Measurements from ENCODE around the gene UNC79. TPM values are rescaled to one million over a fixed set of nuclear protein-coding genes. Genes with fewer than 3 reads are reported as not detected.

The UNC79 gene
- total RNA-seq, 1 donor: under 0.01 TPM

DNA sequence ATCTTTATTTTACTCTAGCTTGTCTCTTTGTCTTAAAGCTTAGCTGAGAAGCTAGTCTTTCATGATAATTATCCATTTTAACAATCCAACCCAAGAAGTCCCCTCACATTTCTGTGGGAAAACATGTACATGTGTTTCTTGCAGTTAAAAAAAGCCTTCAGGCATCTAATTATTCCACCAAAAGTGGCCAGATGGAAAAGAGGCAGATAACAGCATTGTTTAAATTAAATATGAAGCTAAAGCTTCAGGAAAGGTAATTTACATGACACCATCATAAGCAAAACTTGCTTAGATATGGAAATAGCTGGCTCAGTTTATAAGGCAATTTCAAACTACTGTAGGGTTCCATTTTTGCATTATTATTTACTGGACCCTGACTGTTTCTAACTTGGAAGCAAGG is 175.4 kb downstream of the UNC79 start:
- no peak overlapping the region for H3K4me3 ChIP-seq (ENCODE audit: low read depth, low read length)
- TF ChIP-seq, protein P1, sequence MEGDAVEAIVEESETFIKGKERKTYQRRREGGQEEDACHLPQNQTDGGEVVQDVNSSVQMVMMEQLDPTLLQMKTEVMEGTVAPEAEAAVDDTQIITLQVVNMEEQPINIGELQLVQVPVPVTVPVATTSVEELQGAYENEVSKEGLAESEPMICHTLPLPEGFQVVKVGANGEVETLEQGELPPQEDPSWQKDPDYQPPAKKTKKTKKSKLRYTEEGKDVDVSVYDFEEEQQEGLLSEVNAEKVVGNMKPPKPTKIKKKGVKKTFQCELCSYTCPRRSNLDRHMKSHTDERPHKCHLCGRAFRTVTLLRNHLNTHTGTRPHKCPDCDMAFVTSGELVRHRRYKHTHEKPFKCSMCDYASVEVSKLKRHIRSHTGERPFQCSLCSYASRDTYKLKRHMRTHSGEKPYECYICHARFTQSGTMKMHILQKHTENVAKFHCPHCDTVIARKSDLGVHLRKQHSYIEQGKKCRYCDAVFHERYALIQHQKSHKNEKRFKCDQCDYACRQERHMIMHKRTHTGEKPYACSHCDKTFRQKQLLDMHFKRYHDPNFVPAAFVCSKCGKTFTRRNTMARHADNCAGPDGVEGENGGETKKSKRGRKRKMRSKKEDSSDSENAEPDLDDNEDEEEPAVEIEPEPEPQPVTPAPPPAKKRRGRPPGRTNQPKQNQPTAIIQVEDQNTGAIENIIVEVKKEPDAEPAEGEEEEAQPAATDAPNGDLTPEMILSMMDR (IDR thresholded peaks at IDR 0.05; ENCODE audit: insufficient read depth, low read depth, low read length): no peak
- DNase-seq (ENCODE audit: low read depth): no peak

DNA sequence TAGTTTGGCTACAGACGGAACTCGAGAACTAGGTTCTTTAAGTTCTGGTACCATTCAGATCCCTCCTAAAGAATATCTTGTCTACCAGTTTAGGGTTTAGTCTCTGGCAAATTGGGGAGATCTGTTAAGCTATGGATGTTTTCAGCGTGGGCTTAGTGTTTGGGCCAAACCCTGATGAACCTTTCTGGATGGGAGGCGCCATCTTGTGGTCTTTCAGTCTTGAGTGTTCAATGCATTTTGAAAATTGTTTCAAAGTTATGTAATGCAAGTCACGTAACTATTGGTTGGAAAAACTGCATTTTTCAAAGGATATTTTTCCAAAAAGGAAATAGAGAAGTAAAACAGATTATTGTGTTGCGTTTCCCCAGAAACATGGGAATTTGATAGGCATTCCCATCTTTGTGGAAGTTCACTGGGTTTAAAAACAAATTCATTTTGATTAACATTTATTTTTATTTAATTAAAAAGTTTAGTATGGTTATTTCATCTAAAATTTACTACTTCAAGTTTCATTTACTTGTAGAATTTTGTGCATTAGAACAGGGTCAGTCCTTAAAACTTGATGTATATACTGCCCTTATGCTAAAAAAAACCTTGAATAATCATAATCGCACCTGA is 188.5 kb downstream of the UNC79 start:
- H3K4me3 ChIP-seq (ENCODE audit: low read depth, low read length): no peak overlapping the region
- peak; percentile 53 for DNase-seq (ENCODE audit: low read depth)
- TF ChIP-seq, protein P1 (IDR thresholded peaks at IDR 0.05; ENCODE audit: insufficient read depth, low read depth, low read length): peak; percentile 57

DNA sequence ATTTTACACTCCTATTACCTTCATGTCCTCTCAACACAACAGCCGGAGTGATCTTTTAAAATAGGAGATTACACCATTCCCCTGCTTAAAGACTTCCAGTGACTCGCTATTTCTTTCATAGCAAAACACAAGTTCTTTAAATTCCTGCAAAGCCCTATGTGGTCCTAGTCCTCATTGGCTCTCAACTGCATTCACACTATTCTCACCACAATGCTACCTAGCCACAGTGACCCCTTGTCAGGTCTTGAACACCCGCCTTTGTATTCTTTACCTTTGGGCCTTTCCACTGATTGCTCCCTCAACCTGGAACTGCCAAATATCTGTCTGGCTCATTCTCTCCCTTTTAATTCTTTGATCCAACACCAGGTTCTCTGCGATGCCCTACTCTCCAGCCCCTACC is 197.3 kb downstream of the UNC79 start:
- H3K4me3 ChIP-seq (ENCODE audit: low read depth, low read length): no peak overlapping the region
- no peak for DNase-seq (ENCODE audit: low read depth)
- TF ChIP-seq, protein P1 (IDR thresholded peaks at IDR 0.05; ENCODE audit: insufficient read depth, low read depth, low read length): no peak

DNA sequence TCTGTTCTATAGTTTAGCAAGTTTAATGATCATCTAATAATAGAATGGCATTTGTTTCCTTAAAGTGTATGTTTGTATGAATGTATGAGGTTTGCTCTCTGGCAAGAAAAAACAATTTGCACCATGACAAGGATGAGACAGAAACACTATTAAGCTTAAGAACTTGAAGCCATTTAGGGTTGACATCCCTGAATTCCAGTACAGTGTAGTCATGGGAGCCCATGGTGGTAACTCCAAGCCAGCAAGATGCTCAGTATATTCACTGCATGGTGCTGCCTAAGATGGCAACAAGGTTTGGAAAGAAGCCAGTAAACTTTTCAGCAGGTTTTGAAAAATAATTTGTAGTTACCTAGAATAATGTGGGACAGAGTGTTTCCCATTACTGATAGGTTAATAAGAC is 198.9 kb downstream of the UNC79 start:
- DNase-seq (ENCODE audit: low read depth): no peak
- TF ChIP-seq, protein P1 (IDR thresholded peaks at IDR 0.05; ENCODE audit: insufficient read depth, low read depth, low read length): no peak
- H3K4me3 ChIP-seq (ENCODE audit: low read depth, low read length): no peak overlapping the region

DNA sequence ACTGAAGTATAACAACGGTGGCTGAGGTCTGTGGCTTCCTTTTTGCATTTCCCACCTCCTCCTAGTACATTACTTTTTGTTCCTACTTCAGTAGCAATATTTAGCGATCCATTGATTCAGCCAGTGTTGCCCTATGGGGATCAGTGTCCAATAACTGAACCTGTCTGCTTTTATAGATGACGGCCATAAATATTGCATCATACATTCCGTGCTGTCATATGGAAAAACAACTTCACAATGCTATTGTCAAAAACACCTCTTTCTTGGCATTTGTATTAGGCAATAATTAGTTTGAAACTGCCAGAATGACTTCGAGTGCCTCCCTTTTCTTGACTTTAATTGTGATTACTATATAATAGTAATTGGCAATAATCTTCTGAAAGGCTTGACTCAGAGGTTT is 208.1 kb downstream of the UNC79 start:
- no peak overlapping the region for H3K4me3 ChIP-seq (ENCODE audit: low read depth, low read length)
- no peak for DNase-seq (ENCODE audit: low read depth)
- TF ChIP-seq, protein P1 (IDR thresholded peaks at IDR 0.05; ENCODE audit: insufficient read depth, low read depth, low read length): no peak

DNA sequence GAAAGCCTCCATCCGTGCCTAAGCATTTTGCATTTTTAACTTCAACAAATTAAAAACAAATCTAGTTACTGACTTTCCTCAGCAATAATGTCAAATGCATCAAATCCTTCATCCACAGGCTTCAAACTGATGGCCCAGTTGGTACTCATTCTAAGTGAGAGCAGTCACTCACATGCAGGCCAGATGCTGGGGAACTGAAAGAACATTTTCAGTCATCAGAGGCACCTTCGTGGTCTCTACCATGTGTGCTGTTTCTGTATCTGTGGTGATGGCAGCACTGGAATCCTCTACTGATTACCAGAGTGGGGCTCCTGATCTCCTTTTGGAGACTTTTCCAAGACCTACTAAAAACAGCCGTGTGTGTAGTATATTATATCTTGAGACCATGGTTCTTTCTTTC is 212.4 kb downstream of the UNC79 start:
- H3K4me3 ChIP-seq (ENCODE audit: low read depth, low read length): no peak overlapping the region
- no peak for DNase-seq (ENCODE audit: low read depth)
- TF ChIP-seq, protein P1 (IDR thresholded peaks at IDR 0.05; ENCODE audit: insufficient read depth, low read depth, low read length): no peak

DNA sequence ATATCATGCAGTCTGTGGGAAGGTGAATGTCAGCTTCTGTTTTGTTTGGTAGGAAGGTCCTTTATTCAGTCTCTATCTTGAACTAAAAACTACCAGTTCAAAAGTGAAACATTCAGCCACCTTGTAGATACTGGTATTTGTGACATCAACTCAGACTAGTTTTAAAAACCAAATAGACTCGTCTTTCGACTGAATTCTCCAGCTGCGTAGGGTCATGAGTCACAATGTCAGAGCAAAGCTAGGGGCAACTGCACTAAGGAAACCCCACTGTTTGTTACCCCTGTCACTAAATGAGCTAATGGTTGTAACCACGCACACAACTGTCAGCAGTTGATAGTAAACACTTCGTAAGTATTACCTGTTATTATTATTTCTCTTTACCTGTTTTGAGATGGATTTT is 212.9 kb downstream of the UNC79 start:
- TF ChIP-seq, protein P1 (IDR thresholded peaks at IDR 0.05; ENCODE audit: insufficient read depth, low read depth, low read length): no peak
- no peak overlapping the region for H3K4me3 ChIP-seq (ENCODE audit: low read depth, low read length)
- no peak for DNase-seq (ENCODE audit: low read depth)

Data from fibroblast of villous mesenchyme (primary cell).